ENCODE data around the gene SKA2. TPM values are rescaled to one million over a fixed set of nuclear protein-coding genes. Genes with fewer than 3 reads are reported as not detected.

The SKA2 gene
- total RNA-seq, 1 experiment from 2014 or later = 119 TPM

GRCh38 chr17:59160157-59161025 lies 5.4 kb upstream of the SKA2 start:
- no peaks in the 10 kb centered on the region for H3K9me3 ChIP-seq
- DNase-seq = peak in 1 of 2 experiments; percentile 17
- no peaks in the 10 kb centered on the region for H3K4me1 ChIP-seq
- Mint-ChIP-seq H3K27me3 (ENCODE audit: insufficient read depth, unreplicated experiment) (no peaks in the 10 kb centered on the region), H3K27ac (ENCODE audit: unreplicated experiment) (no peak overlapping the region), H3K36me3 (ENCODE audit: insufficient read depth, unreplicated experiment) (peaks cover 33% of the 10 kb centered on the region), H3K4me1 (ENCODE audit: low read depth, unreplicated experiment) (peaks cover 12% of the 10 kb centered on the region), H3K4me3 (ENCODE audit: unreplicated experiment) (no peak overlapping the region), H3K9me3 (ENCODE audit: unreplicated experiment) (no peaks in the 10 kb centered on the region)
- no TSS peak for BruUV-seq (replicated peaks)
- H3K36me3 ChIP-seq (ENCODE audit: control insufficient read depth, insufficient read depth, low read length) = no peaks in the 10 kb centered on the region; the same call in 1 of the 2 replicates
- no peak overlapping the region for H3K4me3 ChIP-seq (ENCODE audit: low read depth, low read length)
- intact Hi-C loops (cut with micrococcal nuclease; ENCODE audit: unreplicated experiment) = no loop called here
- TF ChIP-seq CTCF (IDR thresholded peaks at IDR 0.05; ENCODE audit: insufficient read depth in 1 of 2, low read depth in 1 of 2, low read length in 1 of 2, severe bottlenecking in 1 of 2, unreplicated experiment in 1 of 2) = no peak
- ChIA-PET POLR2A (no interaction called here), CTCF (no interaction called here)
- no peaks in the 10 kb centered on the region for H3K27me3 ChIP-seq (replicated peaks; ENCODE audit: control insufficient read depth, insufficient read depth, low read length)

- Histone ChIP-seq H3K27me3 (replicated peaks; ENCODE audit: control insufficient read depth, insufficient read depth, low read length) (no peaks in the 10 kb centered on the region), H3K36me3 (ENCODE audit: control insufficient read depth, insufficient read depth, low read length) (no peaks in the 10 kb centered on the region; the same call in 1 of the 2 replicates), H3K4me1 (peaks cover 20% of the 10 kb centered on the region), H3K9me3 (no peaks in the 10 kb centered on the region), H3K4me3 (ENCODE audit: low read depth, low read length) (peak within 1 kb of the TSS; percentile 82)
- ChIA-PET CTCF (interaction anchor here (0.6 to 1.3 kb wide), 6 partner anchors 10 to 213 kb away, joined by 3 to 6 read pairs (median 3); partner anchors contain the start of genes GDPD1, SMG8 and TRIM37), POLR2A (interaction anchor here (0.5 to 2.1 kb wide), 16 partner anchors 9 to 552 kb away, joined by 3 to 38 read pairs (median 4); partner anchors contain the start of genes CLTC, GDPD1, PTRH2 and SMG8)
- no peak within 1 kb of the TSS for H3K27ac Mint-ChIP-seq (ENCODE audit: unreplicated experiment)
- no peaks in the 10 kb centered on the region for H3K9me3 Mint-ChIP-seq (ENCODE audit: unreplicated experiment)
- intact Hi-C loops (cut with micrococcal nuclease; ENCODE audit: unreplicated experiment) = loop anchor here (1.0 to 2.0 kb wide), 2 partner anchors 48 to 637 kb away; no protein-coding TSS in a partner anchor
- DNase-seq = peak; percentile 96 to 100
- peaks cover 31% of the 10 kb centered on the region for H3K4me1 Mint-ChIP-seq (ENCODE audit: low read depth, unreplicated experiment)
- no TSS peak for BruUV-seq (replicated peaks)
- no peaks in the 10 kb centered on the region for H3K27me3 Mint-ChIP-seq (ENCODE audit: insufficient read depth, unreplicated experiment)
- TF ChIP-seq CTCF (IDR thresholded peaks at IDR 0.05; ENCODE audit: insufficient read depth in 1 of 2, low read depth in 1 of 2, low read length in 1 of 2, severe bottlenecking in 1 of 2, unreplicated experiment in 1 of 2) = no peak
- H3K36me3 Mint-ChIP-seq (ENCODE audit: insufficient read depth, unreplicated experiment) = peaks cover 7% of the 10 kb centered on the region
- H3K4me3 Mint-ChIP-seq (ENCODE audit: unreplicated experiment) = no peak within 1 kb of the TSS
These were observed 622 bp upstream of the SKA2 start, which contains the start of gene PRR11 for GRCh38 chr17:59155439-59156177. PRR11 (plus strand) TSS chr17:59155746; CDS start chr17:59169753, 14,007 bp downstream.

GRCh38 chr17:59154292-59154720 lies 680 bp downstream of the SKA2 start:
- peaks cover 20% of the 10 kb centered on the region for H3K4me1 ChIP-seq
- TSS peak; percentile 44 for BruUV-seq (replicated peaks)
- no peak for TF ChIP-seq CTCF (IDR thresholded peaks at IDR 0.05; ENCODE audit: insufficient read depth in 1 of 2, low read depth in 1 of 2, low read length in 1 of 2, severe bottlenecking in 1 of 2, unreplicated experiment in 1 of 2)

More at GRCh38 chr17:59154292-59154720, 680 bp downstream of the SKA2 start:
- Histone ChIP-seq H3K27me3 (replicated peaks; ENCODE audit: control insufficient read depth, insufficient read depth, low read length) (no peaks in the 10 kb centered on the region), H3K4me3 (ENCODE audit: low read depth, low read length) (peak overlapping the region; percentile 81), H3K9me3 (no peaks in the 10 kb centered on the region), H3K36me3 (ENCODE audit: control insufficient read depth, insufficient read depth, low read length) (no peaks in the 10 kb centered on the region)
- H3K9me3 Mint-ChIP-seq (ENCODE audit: unreplicated experiment) = no peaks in the 10 kb centered on the region
- H3K36me3 Mint-ChIP-seq (ENCODE audit: insufficient read depth, unreplicated experiment) = peaks cover 7% of the 10 kb centered on the region
- H3K4me1 Mint-ChIP-seq (ENCODE audit: low read depth, unreplicated experiment) = peaks cover 31% of the 10 kb centered on the region
- POLR2A ChIA-PET = interaction anchor here (0.6 to 2.1 kb wide), 5 partner anchors 18 to 462 kb away, joined by 3 to 38 read pairs (median 7); partner anchors contain the start of genes SMG8, TEX14 and TRIM37
- peak in 1 of 2 experiments; percentile 58 for DNase-seq
- CTCF ChIA-PET = interaction anchor here (1.3 kb wide), 1 partner anchor 66 kb away, joined by 3 read pairs; the partner anchor contains the start of gene GDPD1
- intact Hi-C loops (cut with micrococcal nuclease; ENCODE audit: unreplicated experiment) = loop anchor here (2.0 kb wide), 1 partner anchor 636 kb away; no protein-coding TSS in a partner anchor
- H3K27ac Mint-ChIP-seq (ENCODE audit: unreplicated experiment) = no peak overlapping the region
- no peak overlapping the region for H3K4me3 Mint-ChIP-seq (ENCODE audit: unreplicated experiment)
- no peaks in the 10 kb centered on the region for H3K27me3 Mint-ChIP-seq (ENCODE audit: insufficient read depth, unreplicated experiment)

Measured in Caco-2 (cell line).